Panc1 (cell line): Measurements from ENCODE around the gene SLC7A5.
"Not testable (repeated sequence)": the region's sequence is repeated elsewhere in the genome, so short reads cannot be mapped to it uniquely, and the experiment has no call there.

Source experiments
- CTCF ChIP-seq: fragments of 450-650 bp; IDR thresholded peaks from 2 replicates; pipeline ENCODE4 v1.5.1; 2017; ENCODE audit warnings: mild to moderate bottlenecking
- POLR2AphosphoS5 ChIP-seq: IDR thresholded peaks from 2 replicates; pipeline ENCODE4 v1.6.1; 2012; ENCODE audit warnings: mild to moderate bottlenecking, low read depth, low read length, moderate library complexity

GRCh38 chr16:87865902-87866555 lies 3.3 kb downstream of the SLC7A5 start:
- TF ChIP-seq POLR2AphosphoS5, CTCF: not testable (repeated sequence)
